Spleen (tissue), 11 donors: ENCODE measurements around the gene UCN2. TPM values are rescaled to one million over a fixed set of nuclear protein-coding genes. Genes with fewer than 3 reads are reported as not detected.
A peak's percentile ranks its signal among the peaks of the same experiment; 100 is the strongest.

Experiments
- DNase-seq: peaks from one replicate; pipeline ENCODE4 v3.0.0-alpha.2; 2020
- H3K27ac ChIP-seq, 8 donors: fragments of 200-600 bp; sonication (generic) in 7 of 8; 1 replicate in 4 of 8; 2 replicates in 4 of 8; pipeline versions ENCODE4 v1.5.0 to v1.8.0; 2016 to 2021; ENCODE audit warnings: inconsistent platforms in 4 of 8, mild to moderate bottlenecking in 4 of 8, moderate library complexity in 1 of 8
- H3K27me3 ChIP-seq, 7 donors: fragments of 200-600 bp; sonication (generic) in 6 of 7; replicated peaks in 1 of 7; 1 replicate in 4 of 7; 2 replicates in 3 of 7; pipeline versions ENCODE4 v1.5.0 to v1.8.0; 2016 to 2021; ENCODE audit warnings: inconsistent platforms in 3 of 7, mild to moderate bottlenecking in 1 of 7
- H3K36me3 ChIP-seq, 6 donors: fragments of 200-600 bp; sonication (generic) in 5 of 6; 1 replicate in 4 of 6; 2 replicates in 2 of 6; pipeline versions ENCODE4 v1.5.0 to v1.8.0; 2016 to 2021; ENCODE audit warnings: inconsistent platforms in 2 of 6
- H3K4me1 ChIP-seq, 6 donors: fragments of 200-600 bp; sonication (generic) in 5 of 6; 1 replicate in 3 of 6; 2 replicates in 3 of 6; pipeline versions ENCODE4 v1.5.0 to v1.8.0; 2016 to 2021; ENCODE audit warnings: inconsistent platforms in 3 of 6
- H3K4me3 ChIP-seq, 8 donors: fragments of 200-600 bp; sonication (generic) in 7 of 8; 1 replicate in 4 of 8; 2 replicates in 4 of 8; pipeline versions ENCODE4 v1.5.0 to v1.8.0; 2016 to 2021; ENCODE audit warnings: inconsistent platforms in 4 of 8, mild to moderate bottlenecking in 4 of 8, moderate library complexity in 2 of 8
- H3K9me3 ChIP-seq, 8 donors: fragments of 200-600 bp; sonication (generic) in 7 of 8; 1 replicate in 4 of 8; 2 replicates in 4 of 8; pipeline versions ENCODE4 v1.5.0 to v1.8.0; 2016 to 2021; ENCODE audit warnings: inconsistent platforms in 4 of 8
- CTCF ChIP-seq, 11 experiments: fragments of 200-600 bp in 7 of 11; fragments of 450-650 bp in 4 of 11; sonication (generic) in 4 of 11; IDR thresholded peaks in 8 of 11; conservative IDR thresholded peaks in 3 of 11; 1 replicate in 7 of 11; 2 replicates in 4 of 11; pipeline versions ENCODE4 v1.4.0 to v1.8.0; 2016 to 2021; ENCODE audit warnings: antibody characterized with exemption in 11 of 11, inconsistent platforms in 4 of 11, mild to moderate bottlenecking in 1 of 11
- POLR2A ChIP-seq, 3 donors: fragments of 450-650 bp; IDR thresholded peaks; one replicate each; pipeline ENCODE4 v1.5.1; 2017; ENCODE audit warnings: antibody characterized with exemption in 3 of 3, mild to moderate bottlenecking in 1 of 3
- POLR2AphosphoS5 ChIP-seq, 3 donors: sonication (generic); formaldehyde crosslinking; IDR thresholded peaks; one replicate each; pipeline ENCODE4 v1.5.1; 2017; ENCODE audit warnings: antibody characterized with exemption in 3 of 3
- WGBS, 5 donors: extraction: QIAGEN DNeasy Blood & Tissue Kit in 3 of 5; methylation state at CpG; one replicate each; pipeline versions ENCODE4 v1.1.5 to v1.1.7; 2013 to 2018; 5-methylcytosine and 5-hydroxymethylcytosine counted together
- intact Hi-C: fragments of 100-400 bp; cut with DNase I; formaldehyde crosslinking; loops from one replicate; pipeline ENCODE4 v1.15.0; 2023; ENCODE audit warnings: low total_unique reads
- polyA plus RNA-seq, 3 donors: library from polyadenylated mRNA; stranded (reverse); fragments of 200-250 nt; gene quantifications; one replicate each; pipeline ENCODE4 v1.2.1, GENCODE V29; 2013
- total RNA-seq, 7 donors: library from RNA; depleted of rRNA in 3 of 7; stranded (reverse); fragments of >200 nt in 3 of 7; fragmentation: NEBNext Ultra II Directional in 4 of 7; extraction: Animal tissue kit (Norgen Biotek cat#: 25700) in 4 of 7; gene quantifications; one replicate each; pipeline versions ENCODE4 v1.1.0 to v1.2.1, GENCODE V29; 2016 to 2021
- donor health status: healthy with polysubstance abuse.
- donor health status: DM: no; HTN: no; CAD: no; lungs with moderate emphysema.
- donor health status: DM: no; HTN: no; CAD: no.
- donor health status: Bipolar disorder and iron deficiency.
- donor health status: healthy.
- donor health status: DM: no; HTN: no; CAD: no.
- donor health status: DM: yes; HTN: yes; CAD: no.

The UCN2 gene
- total and polyA plus RNA-seq, 10 donors: 0.20 to 0.61 (median 0.49) TPM; not detected in 2

DNA sequence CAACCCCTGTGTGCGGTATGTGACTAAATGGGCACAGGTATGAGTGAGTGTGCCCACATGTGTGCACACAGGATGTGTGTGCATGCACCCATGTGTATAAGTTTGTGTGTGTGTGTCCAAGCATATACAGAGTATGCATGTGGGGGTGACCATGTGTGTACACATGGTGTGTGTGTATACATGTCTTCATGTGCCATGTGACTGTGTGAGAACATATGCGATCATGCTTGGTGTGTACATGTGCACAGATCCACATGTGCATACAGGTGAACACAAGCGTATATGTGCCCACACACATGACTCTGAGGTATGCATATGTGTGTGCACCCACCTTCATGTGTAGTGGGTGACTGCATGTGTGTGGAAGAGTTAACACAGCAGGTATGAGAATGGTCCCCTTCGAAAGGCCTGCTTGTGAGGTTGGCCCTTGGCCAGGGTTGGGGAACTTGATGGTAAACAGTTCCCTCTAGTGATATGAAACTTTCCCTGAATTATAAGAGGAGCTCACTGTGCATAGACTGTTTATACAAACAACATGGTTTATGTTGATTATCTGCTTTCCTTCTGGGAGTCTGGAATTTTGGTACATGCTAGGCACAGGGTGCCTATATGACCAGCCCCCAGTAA, 17.3 kb downstream of the UCN2 start:
- WGBS, 5 donors: 74 to 88% (median 85%) methylated on average over 3 to 4 of the region's 4 CpGs
- Histone ChIP-seq H3K27me3 (no peaks in the 10 kb centered on the region), H3K4me1 (peaks cover 0 to 49% (median 20%) of the 10 kb centered on the region in 6 donors)

GRCh38 chr3:48544141-48544540, 19.4 kb downstream of the UCN2 start:
- Histone ChIP-seq H3K4me3 (no peak overlapping the region), H3K27ac (peak overlapping the region in 1 of 8 donors; percentile 72), H3K4me1 (peaks cover 0 to 30% (median 19%) of the 10 kb centered on the region in 6 donors), H3K27me3 (no peaks in the 10 kb centered on the region), H3K9me3 (no peaks in the 10 kb centered on the region), H3K36me3 (peaks cover 0 to 70% (median 0%) of the 10 kb centered on the region in 6 donors)
- TF ChIP-seq POLR2AphosphoS5 (IDR thresholded peaks at IDR 0.05) (no peak), POLR2A (IDR thresholded peaks at IDR 0.05) (no peak), CTCF (IDR thresholded peaks at IDR 0.05 in 8 of 11, conservative IDR thresholded peaks at IDR 0.05 in 3 of 11) (no peak)
- 75 to 86% (median 77%) methylated on average over 5 of the region's 5 CpGs for WGBS, 5 donors
- DNase-seq: no peak
- intact Hi-C loops: no loop called here

More for the DNA sequence above, 17.3 kb downstream of the UCN2 start:
- TF ChIP-seq POLR2A (IDR thresholded peaks at IDR 0.05) (no peak), CTCF (IDR thresholded peaks at IDR 0.05 in 8 of 11, conservative IDR thresholded peaks at IDR 0.05 in 3 of 11) (no peak), POLR2AphosphoS5 (IDR thresholded peaks at IDR 0.05) (no peak)
- no peak overlapping the region for H3K27ac ChIP-seq
- DNase-seq: no peak
- H3K4me3 ChIP-seq: no peak overlapping the region
- H3K36me3 ChIP-seq: peaks cover 0 to 65% (median 0%) of the 10 kb centered on the region in 6 donors
- no peaks in the 10 kb centered on the region for H3K9me3 ChIP-seq
- intact Hi-C loops: no loop called here

DNA sequence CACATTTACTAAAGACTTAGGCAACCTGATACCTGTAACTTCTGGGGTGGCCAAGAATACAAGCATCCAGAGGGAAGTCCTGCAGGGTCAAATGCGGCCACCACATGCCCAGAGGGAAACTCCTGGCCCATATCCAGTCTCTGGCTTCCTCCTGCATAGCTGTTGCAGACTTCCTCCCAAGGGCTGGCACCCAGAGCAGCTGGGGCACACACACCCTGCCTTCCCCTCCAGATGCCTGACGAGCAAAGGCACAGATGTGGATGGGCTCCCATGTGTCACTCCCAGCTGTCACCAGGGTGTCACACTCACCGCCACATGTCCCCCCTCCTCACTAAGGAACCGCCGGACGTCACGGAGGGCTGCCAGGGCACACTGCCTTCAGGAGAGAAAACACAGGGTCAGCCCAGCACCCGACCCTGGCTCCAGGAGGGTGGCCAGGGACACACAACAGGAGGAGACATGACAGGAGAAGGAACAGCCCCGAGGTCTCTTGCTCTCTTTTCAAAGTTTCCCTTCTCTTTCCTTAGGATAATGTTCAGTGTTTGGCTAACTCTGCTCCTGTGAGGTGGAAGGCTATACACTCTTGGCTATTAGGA, 20.2 kb downstream of the UCN2 start:
- intact Hi-C loops: no loop called here
- no peaks in the 10 kb centered on the region for H3K9me3 ChIP-seq
- TF ChIP-seq POLR2AphosphoS5 (IDR thresholded peaks at IDR 0.05) (peak; percentile 58 to 69 (median 64)), POLR2A (IDR thresholded peaks at IDR 0.05) (no peak), CTCF (IDR thresholded peaks at IDR 0.05 in 8 of 11, conservative IDR thresholded peaks at IDR 0.05 in 3 of 11) (no peak)
- H3K4me1 ChIP-seq: peaks cover 0 to 23% (median 11%) of the 10 kb centered on the region in 6 donors
- DNase-seq: no peak
- no peak overlapping the region for H3K4me3 ChIP-seq
- no peaks in the 10 kb centered on the region for H3K27me3 ChIP-seq
- peak overlapping the region in 4 of 8 donors; percentile 22 to 72 (median 48) for H3K27ac ChIP-seq
- 22 to 32% (median 26%) methylated on average over 8 to 9 of the region's 9 CpGs for WGBS, 5 donors
- H3K36me3 ChIP-seq: peaks cover 0 to 71% (median 0%) of the 10 kb centered on the region in 6 donors

- peaks cover 0 to 51% (median 13%) of the 10 kb centered on the region in 6 donors for H3K4me1 ChIP-seq
- no peak overlapping the region for H3K27ac ChIP-seq
- 87 to 97% (median 91%) methylated on average over 10 to 12 of the region's 12 CpGs for WGBS, 5 donors
- H3K27me3 ChIP-seq: no peaks in the 10 kb centered on the region
- intact Hi-C loops: no loop called here
- TF ChIP-seq POLR2AphosphoS5 (IDR thresholded peaks at IDR 0.05): no peak
- TF ChIP-seq CTCF (IDR thresholded peaks at IDR 0.05 in 8 of 11, conservative IDR thresholded peaks at IDR 0.05 in 3 of 11): no peak
- TF ChIP-seq POLR2A (IDR thresholded peaks at IDR 0.05): no peak
- H3K9me3 ChIP-seq: no peaks in the 10 kb centered on the region
- no peak for DNase-seq
- peaks cover 0 to 82% (median 7%) of the 10 kb centered on the region in 6 donors for H3K36me3 ChIP-seq
- no peak overlapping the region for H3K4me3 ChIP-seq
These were observed 25.1 kb downstream of the UCN2 start for GRCh38 chr3:48538451-48538850.
